PC-9 (cell line): ENCODE measurements around the gene TP53I3.

Source experiments
- CTCF ChIP-seq: fragments of 200-600 bp; sonication (generic); conservative IDR thresholded peaks from 2 replicates; pipeline ENCODE4 v1.6.1; 2017; ENCODE audit warnings: mixed run types, antibody characterized with exemption, mild to moderate bottlenecking, moderate library complexity
- EZH2 ChIP-seq: fragments of 200-600 bp; sonication (generic); IDR thresholded peaks from 2 replicates; pipeline ENCODE4 v1.8.0; 2017; ENCODE audit warnings: antibody characterized with exemption, low read depth

- TF ChIP-seq CTCF (peak; percentile 96), EZH2 (no peak)
Observed at GRCh38 chr2:24084386-24085199, at the start of gene TP53I3.
